Left cardiac atrium (tissue), 4 donors: ENCODE data around the gene CCDC137. TPM values are rescaled to one million over a fixed set of nuclear protein-coding genes. Genes with fewer than 3 reads are reported as not detected.
A peak's percentile ranks its signal among the peaks of the same experiment; 100 is the strongest.
"Not testable (repeated sequence)": the region's sequence is repeated elsewhere in the genome, so short reads cannot be mapped to it uniquely, and the experiment has no call there.

ENCODE experiments used
- ATAC-seq, 2 donors: fragments of 200-7000 bp; cut with Tn5 transposase; one replicate each; pipeline ENCODE4 v1.9.1; 2020; ENCODE audit warnings: mild to moderate bottlenecking in 2 of 2, moderate library complexity in 2 of 2
- DNase-seq: peaks from one replicate; pipeline ENCODE4 v3.0.0-alpha.2; 2020
- intact Hi-C, 2 donors: fragments of 100-400 bp; cut with DNase I; formaldehyde crosslinking; loops; one replicate each; pipeline versions ENCODE4 v1.14.1 to v1.15.1; 2022 to 2023
- long read RNA-seq: library from polyadenylated mRNA; unstranded; transcript quantifications from one replicate; pipeline ENCODE4 v2.0.0, GENCODE V29; 2021
- total RNA-seq, 2 donors: library from RNA; stranded (reverse); fragmentation: NEBNext Ultra II Directional; extraction: Animal tissue kit (Norgen Biotek cat#: 25700); gene quantifications; one replicate each; pipeline ENCODE4 v1.2.1, GENCODE V29; 2021
- donor health status: DM: no; HTN: yes; CAD: no.
- donor health status: DM: no; HTN: yes; CAD: no; lungs with severe emphysema.
- donor health status: DM: yes; HTN: yes; CAD: no.
- donor health status: Dilated cardiomyopathy.

CCDC137 gene, protein sequence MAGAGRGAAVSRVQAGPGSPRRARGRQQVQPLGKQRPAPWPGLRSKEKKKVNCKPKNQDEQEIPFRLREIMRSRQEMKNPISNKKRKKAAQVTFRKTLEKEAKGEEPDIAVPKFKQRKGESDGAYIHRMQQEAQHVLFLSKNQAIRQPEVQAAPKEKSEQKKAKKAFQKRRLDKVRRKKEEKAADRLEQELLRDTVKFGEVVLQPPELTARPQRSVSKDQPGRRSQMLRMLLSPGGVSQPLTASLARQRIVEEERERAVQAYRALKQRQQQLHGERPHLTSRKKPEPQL
- 1 to 10 TPM; 7.2 to 8.9 TPM for total RNA-seq
- long read RNA-seq, transcript CCDC137-201 (6 exons, 2,468 nt): major isoform, 15 of 17 reads
- long read RNA-seq, partial matches to known transcripts: 1 of 17 reads
- long read RNA-seq, other reads (novel, unspliced or antisense): 1 of 17 reads

DNA sequence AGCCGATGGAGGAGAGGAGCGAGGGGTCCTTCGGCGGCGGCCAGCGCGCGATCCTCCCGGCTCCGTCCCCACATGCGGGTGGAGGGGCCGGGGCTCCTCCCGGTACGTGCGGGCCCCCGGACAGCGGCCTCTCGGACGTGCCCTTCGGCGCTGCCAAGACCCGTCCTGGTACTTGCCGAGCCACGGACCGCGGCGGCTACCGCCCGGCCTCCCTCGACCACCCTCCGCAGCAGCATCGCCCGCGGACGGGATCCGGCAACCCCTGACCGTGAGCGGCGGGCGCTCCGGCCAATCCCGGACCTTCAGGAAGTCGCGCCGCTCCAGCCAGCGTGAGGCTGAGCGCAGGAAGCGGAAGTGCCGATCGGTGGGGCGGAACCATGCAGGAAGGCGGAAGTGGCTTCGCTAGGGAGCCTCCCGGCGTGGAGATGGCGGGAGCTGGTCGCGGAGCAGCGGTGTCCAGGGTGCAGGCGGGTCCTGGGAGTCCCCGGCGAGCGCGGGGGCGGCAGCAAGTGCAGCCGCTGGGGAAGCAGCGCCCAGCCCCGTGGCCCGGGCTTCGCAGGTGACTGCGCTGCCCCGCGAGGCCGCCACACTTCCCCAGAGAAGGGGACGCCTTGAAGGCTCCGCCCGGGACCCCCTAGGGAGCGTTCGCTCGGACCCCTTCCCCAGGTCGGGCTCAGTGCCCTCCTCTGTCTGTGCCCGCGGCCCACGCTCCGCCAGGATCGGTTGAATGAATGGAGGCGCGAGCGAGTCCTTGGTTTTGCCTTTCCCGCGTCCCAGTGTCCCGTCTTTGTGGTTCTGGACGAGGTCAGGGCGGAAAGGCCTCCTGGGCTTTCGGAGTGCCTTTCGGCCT, at the start of gene CCDC137, which contains the start of gene OXLD1:
CCDC137 (plus strand) TSS at position 396 of the 850 bp plus-strand sequence; CDS start at position 426, 30 bp downstream.
OXLD1 (minus strand) TSS at position 264 of the 850 bp plus-strand sequence; CDS start at position 236, 28 bp downstream.
- intact Hi-C loops: no loop called here
- DNase-seq (peak; percentile 98), ATAC-seq (peak; percentile 98 to 99)

DNA sequence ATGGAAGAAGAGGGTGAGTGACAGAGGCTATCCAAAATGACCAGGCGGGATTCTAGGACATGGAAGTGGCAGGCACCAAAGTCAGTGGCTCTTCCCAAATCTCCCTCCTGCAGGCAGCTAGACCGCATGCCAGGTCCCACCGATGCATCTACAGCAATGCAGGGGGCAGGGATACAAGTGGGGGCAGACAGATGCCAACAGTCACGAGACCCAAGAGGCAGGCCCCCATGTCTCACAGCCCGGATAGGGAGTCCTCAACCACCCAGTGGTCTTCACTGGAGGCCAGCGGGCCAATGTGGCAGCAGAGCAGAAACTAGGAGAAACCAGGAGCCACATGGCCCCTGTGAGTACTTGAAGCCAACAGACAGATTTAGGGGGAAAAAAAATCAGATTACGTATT, 49.7 kb upstream of the CCDC137 start:
- ATAC-seq (no peak), DNase-seq (no peak)
- intact Hi-C loops: no loop called here

DNA sequence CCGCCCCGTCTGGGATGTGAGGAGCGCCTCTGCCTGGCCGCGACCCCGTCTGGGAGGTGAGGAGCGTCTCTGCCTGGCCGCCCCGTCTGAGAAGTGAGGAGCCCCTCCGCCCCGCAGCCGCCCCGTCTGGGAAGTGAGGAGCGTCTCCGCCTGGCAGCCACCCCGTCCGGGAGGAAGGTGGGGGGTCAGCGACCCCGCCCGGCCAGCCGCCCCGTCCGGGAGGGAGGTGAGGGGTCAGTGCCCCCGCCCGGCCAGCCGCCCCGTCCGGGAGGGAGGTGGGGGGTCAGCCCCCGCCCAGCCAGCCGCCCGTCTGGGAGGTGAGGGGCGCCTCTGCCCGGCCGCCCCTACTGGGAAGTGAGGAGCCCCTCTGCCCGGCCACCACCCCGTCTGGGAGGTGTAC, 48.2 kb upstream of the CCDC137 start:
- DNase-seq, intact Hi-C loops, ATAC-seq: not testable (repeated sequence)

DNA sequence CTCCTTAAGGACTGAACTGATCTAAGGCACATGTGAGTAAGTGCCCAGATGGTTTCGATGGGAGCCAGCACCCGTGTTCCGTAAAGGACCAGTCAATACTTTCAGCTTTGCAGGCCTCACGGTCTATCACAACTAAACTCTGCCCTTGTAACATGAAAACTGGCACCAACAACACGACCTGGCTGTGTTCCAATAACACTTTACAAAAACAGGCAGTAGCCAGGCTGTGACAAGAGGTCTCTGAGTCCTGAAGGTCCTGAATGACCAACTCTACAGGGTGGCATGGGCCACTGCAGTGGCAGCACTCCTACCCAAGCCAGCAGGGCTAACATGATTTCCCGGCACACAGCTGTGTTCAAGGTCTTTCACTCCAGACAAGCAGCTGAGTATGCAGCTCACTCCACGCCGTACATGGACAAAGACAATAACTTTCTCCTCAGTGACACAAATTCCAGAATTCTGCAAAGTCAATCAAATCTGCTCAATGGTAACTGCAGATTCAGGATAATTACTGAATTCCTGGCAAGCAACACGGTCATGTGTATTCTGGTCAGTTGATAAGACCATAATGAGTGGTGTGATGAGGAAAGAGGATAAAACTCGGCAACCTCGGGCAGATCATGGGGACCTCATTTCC, 44.9 kb upstream of the CCDC137 start:
- intact Hi-C loops: no loop called here
- ATAC-seq (peak; percentile 45 to 48), DNase-seq (no peak)

DNA sequence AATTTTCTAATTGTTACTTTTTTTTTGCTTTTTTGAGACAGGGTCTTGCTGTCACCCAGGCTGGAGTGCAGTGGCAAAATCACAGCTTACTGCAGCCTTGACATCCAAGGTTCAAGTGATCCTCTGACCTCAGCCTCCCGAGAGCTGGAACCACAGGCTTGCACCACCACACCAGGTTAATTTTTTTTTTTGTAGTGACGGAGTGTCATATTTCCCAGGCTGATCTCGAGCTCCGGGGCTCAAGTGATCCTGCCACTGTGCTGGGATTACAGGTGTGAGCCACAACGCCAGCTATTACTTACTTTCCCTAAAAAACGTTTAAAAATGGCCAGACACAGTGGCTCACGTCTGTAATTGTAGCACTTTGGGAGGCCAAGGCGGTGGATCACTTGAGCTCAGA, 36.3 kb upstream of the CCDC137 start:
- intact Hi-C loops: no loop called here
- ATAC-seq (no peak), DNase-seq (no peak)

DNA sequence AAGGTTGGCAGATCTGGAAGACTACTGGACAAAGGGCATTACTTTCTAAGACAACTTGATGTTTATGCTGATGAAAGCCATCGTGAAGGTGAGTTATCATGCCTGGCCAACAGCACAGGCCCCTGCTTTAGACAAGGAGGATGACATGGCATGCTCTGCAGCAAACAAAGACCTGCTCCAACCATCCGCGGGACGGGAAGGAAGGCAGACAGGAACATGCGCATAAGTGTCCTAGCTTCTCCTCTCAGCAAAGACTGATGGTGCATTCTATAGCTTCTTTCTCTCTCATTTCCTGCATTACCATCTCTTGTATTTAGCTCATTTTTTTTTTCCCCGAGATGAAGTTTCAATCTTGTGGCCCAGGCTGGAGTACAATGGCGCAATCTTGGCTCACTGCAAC, 35.1 kb upstream of the CCDC137 start:
- no peak for DNase-seq
- intact Hi-C loops: no loop called here

DNA sequence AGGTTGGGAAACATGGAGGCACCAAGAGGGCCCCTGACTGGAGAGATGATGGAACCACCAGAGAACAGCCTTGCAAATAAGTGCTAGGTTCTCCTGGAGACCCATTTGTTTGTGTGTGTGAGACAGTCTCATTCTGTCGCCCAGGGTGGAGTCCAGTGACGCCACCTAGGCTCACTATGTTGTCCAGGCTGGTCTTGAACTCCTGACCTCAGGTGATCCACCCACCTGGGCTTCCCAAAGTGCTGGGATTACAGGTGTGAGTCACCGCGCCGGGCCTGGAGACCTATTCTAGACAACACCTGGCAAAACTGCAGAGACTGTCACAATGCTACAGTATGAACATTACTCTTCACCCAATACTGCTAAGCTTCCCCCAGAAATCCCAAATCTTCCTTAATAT, 31.1 kb upstream of the CCDC137 start:
- DNase-seq: no peak
- ATAC-seq: no peak
- intact Hi-C loops: no loop called here

More for the DNA sequence above, 35.1 kb upstream of the CCDC137 start:
- no peak for ATAC-seq

DNA sequence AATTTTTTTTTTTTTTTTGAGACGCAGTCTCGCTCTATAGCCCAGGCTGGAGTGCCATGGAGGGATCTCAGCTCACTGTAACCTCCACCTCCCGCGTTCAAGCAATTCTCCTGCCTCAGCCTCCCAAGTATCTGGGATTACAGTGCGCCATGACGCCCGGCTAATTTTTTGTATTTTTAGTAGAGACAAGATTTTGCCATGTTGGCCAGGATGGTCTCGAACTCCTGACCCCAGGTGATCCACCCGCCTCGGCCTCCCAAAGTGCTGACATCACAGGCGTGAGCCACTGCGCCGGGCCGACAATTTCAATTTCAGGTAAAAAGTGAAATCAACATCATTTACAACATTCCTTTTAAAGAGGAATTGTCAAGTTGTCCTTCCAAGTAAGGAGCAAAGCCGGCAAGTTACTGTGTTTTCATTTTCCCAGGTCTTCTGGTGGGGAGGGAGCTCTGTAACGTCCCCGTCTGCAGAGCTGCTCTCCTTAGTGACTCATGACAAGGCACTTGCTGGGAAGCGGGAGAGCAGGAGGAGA, 30.5 kb upstream of the CCDC137 start:
- intact Hi-C loops: no loop called here
- DNase-seq (no peak), ATAC-seq (no peak)

DNA sequence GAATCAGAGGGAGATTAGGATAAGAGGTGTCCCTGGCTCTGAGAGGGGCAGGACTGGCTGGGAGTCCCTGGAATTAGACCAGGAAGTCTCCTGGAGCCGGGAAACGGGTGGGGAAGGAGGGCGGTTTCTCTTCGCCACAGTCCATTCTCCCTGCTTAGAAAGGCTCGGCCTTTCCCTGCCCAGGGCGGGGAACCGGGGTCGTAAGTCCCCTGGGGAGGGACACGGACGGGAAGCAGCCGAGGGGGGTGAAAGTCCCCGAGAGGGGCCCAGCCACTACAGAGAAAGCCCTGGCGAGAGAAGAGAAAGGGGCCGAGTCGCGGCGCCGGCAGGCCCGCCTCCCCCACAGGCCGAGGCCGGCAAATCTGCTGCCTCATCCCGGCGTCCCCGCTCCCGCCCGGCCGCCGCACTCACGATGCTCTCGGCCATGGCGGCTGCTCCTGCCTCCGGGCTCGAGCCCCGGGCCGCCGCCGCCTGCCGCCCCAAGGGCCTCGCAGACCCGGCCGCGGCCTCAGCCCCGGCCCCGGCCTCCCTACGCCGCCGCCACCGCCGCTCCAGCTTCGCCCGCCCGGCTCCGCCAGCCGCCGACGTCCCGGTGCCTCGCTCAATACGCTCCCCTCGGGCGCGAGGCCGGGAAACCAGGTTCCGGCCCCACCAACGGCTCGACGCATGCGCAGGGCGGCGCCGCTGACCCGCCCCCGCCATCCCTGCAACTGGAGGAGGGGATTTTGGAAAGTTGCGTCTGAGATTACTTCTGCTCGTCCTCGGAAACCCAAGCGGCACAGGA, 29.8 kb upstream of the CCDC137 start, which contains the start of the genes NPLOC4 and TSPAN10:
NPLOC4 (minus strand) TSS at position 608 of the 784 bp plus-strand sequence; CDS start at position 426, 182 bp downstream.
TSPAN10 (plus strand) TSS at position 692 of the 784 bp plus-strand sequence. CDS start 5,217 bp downstream, outside the sequence.
- ATAC-seq (peak; percentile 87 to 94), DNase-seq (peak; percentile 87)
- intact Hi-C loops: no loop called here

DNA sequence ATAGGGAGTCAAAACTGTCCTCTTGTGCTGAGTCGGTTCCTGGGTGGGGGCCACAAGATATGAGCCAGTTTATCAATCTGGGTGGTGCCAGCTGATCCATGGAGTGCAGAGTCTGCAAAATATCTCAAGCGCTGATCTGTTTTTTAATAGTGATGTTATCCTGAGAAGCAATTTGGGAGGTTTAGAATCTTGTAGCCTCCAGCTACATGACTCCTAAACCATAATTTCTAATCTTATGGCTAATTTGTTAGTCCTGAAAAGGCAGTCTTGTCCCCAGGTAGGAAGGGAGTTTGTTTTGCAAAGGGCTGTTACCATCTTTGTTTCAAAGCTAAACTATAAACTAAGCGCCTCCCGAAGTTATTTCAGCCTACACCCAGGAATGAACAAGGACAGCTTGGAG, 27.9 kb upstream of the CCDC137 start:
- intact Hi-C loops: no loop called here
- DNase-seq (no peak), ATAC-seq (no peak)

DNA sequence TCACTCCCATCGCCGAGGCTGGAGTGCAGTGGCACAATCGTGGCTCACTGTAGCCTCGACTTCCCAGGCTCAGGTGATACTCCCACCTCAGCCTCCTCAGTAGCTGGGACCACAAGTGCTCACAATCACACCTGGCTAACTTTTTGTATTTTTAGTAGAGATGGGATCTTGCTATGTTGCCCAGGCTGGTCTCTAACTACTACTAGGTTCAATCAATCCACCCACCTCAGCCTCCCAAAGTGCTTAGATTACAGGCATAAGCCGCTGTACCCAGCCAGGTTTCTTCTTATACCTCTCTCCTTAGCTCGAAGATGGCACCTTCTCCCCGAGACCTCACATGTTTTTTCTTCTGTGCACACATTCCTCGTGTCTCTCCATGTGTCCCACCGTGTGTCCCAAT, 26.5 kb upstream of the CCDC137 start:
- intact Hi-C loops: no loop called here
- DNase-seq (no peak), ATAC-seq (no peak)

DNA sequence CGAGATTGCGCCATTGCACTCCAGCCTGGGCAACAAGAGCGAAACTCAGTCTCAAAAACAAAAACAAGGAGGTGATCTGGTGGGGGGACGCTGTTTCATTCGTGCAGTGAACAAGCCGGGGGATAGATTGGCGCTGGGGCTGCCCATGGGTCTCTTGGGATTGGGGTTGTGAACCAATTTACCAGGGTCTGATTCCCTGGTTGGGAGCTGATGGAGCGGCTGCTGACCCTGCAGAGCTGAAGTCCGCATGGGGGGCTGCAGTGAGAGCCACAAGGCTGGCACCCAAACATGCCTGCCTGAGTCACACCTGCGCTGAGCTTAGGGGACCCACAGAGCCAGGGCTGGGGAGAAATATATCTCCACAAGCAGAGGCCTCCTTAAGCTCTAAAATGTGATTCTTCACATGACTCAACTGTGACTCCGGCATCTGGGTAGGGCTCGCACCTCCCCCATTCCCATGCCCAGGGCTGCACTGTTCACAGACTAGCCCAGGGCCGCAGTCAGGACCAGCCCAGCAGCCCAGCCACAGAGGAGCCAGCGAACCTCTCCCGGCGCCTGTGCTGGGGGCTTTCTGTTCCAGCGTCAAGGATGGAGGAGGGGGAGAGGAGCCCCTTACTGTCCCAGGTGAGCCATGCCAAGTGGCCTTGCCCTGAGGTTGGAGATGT, 24.6 kb upstream of the CCDC137 start:
- intact Hi-C loops: no loop called here
- ATAC-seq (no peak), DNase-seq (no peak)

DNA sequence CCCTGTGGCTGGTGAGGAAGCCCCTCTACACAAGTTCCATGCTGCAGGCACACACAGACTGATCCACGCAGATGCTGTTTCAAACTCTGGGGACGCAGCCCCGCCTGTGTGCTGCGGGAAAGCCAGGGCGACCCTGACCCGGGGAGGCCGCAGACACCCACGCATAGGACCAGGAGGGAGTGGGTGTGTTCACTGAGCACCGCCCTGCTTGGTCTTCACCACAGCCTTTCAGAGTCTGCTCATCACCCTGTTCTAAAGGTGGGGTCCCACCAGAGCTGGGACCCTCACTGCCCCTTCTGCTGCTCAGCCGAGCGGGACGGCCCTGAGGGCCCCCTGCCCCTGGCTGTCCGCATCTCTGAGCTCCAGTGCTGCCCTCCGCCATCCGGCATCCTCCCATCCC, 22.0 kb upstream of the CCDC137 start:
- ATAC-seq (no peak), DNase-seq (no peak)
- intact Hi-C loops: no loop called here

DNA sequence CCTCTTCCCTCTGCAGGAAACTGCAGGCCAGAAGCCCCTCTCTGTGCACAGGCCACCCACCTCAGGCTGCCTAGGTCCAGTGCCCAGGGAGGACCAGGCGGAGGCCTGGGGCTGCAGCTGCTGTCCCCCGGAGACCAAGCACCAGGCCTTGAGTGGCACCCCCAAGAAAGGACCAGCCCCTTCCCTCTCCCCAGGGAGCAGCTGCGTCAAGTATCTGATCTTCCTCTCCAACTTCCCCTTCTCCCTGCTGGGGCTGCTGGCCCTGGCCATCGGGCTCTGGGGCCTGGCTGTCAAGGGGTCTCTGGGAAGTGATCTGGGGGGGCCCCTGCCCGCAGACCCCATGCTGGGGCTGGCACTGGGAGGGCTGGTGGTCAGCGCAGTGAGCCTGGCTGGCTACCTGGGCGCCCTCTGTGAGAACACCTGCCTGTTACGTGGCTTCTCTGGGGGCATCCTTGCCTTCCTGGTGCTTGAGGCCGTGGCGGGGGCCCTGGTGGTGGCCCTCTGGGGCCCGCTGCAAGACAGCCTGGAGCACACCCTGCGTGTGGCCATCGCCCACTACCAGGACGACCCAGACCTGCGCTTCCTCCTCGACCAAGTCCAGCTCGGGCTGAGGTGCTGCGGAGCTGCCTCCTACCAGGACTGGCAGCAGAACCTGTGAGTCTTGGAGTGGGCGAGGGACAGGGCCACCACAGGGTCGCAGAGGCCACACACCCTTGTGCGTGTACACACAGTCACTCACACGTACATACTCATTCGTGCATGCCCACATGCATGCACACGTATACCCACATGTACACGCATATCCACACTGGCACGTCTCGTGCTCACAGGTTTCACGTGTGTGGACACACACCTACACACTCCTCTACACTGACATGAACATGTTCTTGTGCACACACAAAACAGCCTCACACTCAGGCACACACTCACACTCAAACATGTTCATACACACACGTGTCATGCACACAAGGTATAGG, 21.3 kb upstream of the CCDC137 start:
- ATAC-seq (no peak), DNase-seq (no peak)
- intact Hi-C loops: no loop called here

DNA sequence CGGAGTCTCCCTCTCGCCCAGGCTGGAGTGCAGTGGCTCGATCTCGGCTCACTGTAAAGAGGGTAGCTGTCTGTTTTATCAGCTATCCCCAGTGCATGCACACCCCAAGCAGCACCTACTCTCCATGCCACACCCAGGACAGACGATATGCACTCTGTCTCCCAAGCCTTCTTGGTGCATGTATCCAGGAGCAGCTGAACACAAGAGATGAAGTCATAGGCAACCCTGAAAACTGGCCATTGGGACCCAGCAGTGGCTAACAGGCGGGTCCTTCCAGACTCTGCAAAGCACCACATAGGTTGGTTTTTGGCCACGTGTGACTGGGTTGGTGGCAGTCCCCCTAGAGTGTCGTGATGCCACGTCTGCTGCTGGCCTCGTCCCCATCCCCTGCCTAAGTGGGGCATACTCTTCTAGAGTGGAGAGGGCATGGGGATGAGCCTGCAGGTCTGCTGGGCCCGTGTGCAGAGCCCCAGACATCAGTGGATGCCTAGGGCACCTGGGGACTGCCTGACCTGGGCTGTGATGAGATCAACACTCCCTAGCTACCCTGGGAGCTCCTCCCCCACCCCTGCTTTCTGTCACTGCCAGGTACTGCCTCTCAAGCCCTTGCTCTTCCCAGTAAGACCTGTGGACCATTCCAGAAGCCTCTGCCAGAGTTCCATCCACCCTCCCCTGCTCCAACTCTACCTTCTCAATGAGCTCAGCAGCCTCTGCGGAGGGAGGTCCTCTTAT, 19.5 kb upstream of the CCDC137 start:
- ATAC-seq (no peak), DNase-seq (no peak)
- intact Hi-C loops: no loop called here

DNA sequence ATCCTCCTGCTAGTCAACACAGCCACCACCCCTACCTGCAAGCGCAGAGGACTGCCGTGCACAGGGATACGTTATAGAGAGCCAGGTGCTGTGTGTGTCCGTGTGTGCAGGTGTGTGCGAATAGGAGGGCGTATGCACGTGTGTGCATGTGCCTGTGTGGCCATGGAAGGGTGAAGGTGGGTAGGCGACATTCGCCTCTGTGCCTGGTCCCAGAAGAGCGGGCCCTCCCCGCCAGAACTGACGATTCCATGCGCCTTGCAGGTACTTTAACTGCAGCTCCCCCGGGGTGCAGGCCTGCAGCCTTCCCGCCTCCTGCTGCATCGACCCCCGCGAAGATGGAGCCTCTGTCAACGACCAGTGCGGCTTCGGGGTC, 18.9 kb upstream of the CCDC137 start:
- no peak for DNase-seq
- intact Hi-C loops: no loop called here
- ATAC-seq: no peak
